ENCODE data around the gene NPPC.
A peak's percentile ranks its signal among the peaks of the same experiment; 100 is the strongest.
"Not testable (repeated sequence)": the region's sequence is repeated elsewhere in the genome, so short reads cannot be mapped to it uniquely, and the experiment has no call there.

NPPC gene

DNA sequence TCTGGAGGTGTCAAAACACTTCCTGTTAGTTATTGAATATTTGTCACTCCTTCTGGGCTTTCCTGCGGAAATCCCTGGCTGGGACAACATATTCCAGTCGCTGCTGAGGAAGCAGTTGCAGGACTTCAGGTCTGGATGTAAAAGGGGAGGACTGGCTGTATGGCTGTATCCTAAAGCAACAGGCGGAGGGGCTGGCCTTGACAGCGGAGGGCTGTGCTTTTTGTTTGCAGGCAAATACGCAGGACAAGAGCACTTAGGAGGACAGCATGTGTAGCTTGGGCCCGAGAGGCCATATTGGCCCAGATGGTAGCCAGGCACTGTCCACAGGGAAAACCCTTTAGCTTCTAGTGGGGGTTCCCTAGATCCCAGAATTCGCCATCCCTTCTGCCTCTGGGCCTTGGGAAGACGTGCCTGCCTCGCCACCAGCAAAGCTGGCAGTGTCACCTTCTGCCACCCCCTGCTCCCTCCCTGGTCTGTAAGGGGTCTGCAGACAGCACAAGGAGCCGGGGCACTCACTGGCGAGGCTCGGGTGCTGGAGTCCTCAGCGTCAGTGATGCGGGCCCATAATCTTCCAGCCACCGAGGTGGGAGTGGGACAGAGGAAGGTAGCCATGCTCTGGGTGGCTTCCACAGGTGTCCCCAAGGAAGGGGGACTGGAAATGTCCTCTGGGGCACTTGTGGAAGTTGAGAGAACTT, 6.7 kb downstream of the NPPC start:
- no peak for DNase-seq

DNA sequence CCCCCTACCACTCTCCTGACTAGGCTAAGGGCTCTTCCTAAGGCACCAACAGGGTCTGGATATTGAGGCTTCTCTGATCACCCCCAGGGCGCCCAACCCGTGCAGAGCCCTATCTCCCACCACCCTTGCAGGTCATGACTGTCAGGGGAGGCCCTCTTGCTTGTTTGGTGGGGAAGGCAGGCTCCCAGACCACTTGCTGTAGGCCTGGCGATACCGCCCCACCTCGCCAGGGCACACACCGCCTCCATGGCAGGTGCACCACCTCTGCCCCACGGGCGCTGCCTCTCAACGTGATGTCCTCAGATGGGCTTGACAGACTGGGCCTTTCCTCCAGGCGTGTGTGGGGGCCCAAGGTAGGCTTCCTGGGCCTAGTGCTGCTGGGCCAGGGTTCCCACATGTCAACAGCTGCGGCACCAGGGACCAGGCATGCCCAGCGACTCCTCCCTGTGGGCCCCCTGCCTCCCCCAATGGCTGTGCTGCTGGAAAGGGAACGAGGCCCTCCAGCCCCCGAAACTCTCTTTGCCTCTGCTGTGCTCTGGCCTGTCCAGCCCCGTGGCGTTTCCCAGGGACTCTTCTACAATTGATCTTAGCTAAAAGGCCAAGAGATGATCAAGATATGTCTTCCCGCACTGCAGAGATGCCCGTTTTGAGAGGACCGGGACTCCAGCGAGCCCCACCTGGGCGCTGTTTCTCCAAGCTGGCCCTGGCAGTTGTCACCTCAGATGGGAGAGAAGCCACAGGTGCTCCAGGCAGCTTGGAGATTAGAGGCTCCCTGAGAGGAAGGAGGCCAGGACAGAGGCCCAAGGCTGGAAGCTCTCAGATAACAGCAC, 7.5 kb downstream of the NPPC start:
- DNase-seq, result no peak

DNA sequence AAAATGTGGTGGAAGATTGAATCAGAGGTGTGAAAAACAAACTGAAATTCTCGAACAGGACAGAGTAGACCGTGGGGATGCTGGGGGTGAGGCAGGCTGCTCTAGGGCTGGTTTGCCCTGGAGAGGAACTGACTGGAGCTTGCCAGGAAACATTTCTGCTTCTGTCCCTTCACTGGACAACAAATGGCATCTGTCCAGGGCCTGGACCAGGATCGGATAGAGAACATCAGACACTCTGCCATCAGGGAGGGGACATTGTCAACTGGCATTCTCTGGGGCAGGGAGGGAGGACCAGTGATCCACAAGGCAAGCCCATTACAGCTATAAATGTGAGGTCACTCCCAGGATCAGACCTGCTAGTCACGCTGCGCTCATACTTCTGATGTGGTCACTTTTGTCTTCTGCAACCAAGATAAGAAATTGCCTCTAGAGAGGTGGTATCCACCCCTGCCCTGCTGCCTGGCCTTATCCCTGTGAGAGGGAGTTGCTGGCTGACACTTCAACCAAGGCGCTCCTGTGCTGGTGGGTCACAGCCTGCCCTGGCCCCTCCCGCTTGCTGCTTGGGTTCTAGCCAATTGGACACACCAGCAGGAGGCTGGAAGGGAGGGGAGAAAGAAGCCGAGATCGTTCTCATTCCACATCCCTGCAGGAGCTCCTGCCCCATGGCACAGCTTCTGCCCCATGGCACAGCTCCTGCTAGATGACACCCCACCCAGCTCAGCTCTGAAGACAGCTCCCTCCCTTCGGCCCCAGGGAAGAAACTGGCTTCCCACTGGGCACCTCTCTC, 8.7 kb downstream of the NPPC start:
- DNase-seq, result no peak

DNA sequence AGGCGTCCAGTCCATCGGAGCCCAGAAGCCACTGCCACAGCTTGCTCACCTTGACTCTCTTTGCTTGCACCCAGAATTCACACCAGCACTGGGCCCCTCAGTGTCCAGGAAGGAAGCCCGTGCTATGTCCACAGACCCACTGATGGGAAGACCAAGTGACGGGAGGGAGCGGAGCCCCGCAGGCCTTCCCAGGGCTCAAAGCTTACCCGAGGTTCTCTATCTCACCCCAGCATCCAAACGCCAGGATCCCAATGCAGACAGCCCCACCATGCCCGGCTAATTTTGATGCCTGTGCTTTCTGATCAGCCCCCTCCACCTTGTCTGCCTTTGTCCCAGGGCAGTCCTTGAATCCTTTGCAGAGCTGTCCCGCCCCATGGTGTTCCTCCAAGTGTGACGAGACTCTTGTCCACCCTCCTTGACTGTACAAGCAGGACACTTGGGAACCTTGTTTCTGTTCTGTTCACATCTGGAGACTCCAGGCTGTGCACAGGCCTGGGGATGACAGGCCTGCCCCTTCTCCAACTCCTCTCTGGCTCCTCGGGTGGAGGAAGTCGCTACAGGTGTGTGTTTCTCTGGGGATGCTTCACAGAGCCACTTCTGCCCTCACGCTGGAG, 12.0 kb downstream of the NPPC start:
- no peak for DNase-seq

DNA sequence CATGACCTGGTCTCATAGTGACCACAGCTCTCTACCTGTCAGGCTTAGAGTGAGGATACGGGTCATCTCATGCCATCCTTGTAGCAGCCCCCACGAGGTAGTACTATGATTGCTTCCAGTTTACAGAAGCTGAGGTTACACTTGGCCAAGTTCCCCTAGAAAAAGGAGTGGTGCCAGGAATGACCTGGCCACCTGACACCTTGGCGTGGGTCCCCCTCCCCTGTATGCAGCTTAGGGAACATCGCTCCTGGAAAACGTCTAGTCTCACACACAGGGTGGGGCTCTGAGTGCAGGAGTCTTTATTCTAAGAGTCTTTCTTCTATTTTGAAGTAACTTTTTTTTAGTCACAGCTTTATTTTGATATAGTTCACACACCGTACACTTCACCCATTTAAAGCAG, 14.8 kb downstream of the NPPC start:
- no peak for DNase-seq

DNA sequence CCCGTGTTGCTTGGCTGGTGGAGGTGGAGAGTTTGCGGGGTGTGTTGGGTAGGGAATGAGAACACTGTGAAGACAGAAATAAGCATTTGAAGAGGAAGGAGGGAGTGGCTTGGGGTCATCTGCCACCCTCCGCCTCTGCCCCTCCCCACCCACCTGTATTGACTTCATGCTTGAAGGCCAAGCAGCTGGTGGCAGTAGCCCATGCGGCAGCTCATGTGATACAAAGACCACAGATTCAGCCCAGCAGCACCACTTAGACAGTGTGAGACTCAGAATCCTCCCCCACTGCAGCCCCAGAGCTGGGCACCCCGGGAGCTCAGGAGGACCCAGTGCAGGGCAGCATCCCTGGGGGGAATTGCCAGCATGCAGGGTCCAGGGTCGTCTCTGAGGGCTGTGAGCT, 15.4 kb downstream of the NPPC start:
- no peak for DNase-seq

DNA sequence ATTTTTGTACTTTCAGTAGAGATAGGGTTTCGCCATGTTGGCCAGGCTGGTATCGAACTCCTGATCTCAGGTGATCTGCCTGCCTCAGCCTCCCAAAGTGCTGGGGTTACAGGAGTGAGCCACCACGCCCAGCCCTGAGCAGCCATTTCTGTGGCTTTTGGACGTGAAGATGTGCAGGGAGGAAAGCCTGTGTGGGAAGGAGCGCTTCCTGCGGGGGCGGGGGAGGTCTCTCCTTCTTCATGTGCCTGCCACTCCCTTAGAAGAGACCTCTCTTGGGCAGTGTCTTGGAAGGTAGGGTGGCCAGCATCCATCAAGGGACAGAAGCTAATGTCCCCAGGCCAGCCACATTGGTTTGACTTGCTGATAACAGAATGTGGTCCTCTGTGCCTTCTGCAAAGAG, 16.0 kb downstream of the NPPC start:
- DNase-seq, result not testable (repeated sequence)

DNA sequence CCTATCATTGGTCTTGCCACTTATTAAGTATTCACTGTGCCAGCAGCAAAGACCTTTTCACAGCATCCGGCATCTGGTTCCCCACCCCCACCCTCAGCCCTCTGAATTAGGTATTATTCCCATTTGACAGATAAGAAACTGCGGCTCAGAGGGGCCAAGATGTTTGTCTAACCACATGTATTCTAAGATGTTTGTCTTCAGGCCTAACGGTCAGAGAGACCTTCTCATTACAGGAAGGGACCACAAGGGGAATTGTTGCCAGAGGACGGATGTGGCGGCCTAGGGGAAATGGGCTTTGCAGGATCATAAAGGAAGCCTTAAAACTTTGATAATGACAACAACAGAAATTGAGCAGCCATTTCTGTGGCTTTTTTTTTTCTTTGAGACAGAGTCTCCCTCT, 16.6 kb downstream of the NPPC start:
- DNase-seq, result no peak

DNA sequence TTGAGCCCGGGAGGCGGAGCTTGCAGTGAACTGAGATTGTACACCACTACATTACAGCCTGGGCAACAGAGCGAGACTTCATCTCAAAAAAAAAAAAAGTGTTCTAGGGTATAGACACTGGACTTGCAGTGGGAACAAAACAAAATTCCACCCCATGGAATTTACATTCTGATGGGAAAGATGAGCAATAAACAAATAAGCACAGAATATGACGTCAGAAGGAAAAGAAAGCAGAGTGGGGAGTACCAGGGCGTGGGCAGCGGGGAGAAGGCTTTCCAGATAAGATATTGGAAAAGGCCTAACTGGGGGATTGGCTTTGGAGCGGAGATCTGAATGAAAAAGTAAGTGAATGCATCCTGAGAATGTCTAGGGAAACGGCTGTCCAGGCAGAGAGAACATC, 17.6 kb downstream of the NPPC start:
- no peak for DNase-seq

DNA sequence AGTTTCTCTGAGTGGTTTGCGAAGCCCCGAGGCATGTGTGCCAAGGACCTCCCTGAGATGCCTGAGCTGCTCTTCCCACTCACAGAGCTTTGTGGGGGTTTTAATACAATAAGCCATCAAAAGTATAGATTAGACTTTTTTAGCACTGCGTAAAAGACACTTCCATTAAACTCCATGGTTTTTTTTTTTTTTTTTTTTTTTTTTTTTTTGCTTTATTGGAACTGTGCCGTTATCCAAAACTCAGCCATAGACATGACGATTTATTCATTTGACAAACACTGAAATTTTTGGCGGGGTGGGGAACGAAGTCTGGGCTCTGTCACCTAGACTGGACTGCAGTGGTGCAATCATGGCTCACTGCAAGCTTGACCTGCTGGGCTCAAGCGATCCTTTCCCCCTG, 18.4 kb downstream of the NPPC start:
- DNase-seq, result no peak

DNA sequence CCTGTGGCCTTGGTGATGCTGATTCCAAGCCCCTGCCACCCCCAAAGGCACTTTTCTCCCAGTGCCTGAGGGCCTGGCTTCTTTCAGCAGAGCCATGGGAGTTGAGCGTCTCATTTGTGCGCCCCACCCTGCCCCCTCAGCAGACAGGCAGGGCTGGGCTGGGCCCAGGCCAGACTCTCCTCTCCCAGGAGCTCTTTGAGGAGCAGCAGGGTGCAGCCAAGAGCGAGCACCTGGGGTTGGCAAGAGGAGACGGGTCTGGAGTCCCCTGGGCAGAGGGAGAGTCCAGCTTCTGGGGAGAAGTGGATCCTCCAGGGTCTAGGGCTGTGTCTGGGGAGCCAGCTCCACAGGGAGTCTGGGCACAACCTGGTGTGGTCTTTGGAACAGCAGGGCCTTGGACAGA, 21.2 kb downstream of the NPPC start:
- no peak for DNase-seq

DNA sequence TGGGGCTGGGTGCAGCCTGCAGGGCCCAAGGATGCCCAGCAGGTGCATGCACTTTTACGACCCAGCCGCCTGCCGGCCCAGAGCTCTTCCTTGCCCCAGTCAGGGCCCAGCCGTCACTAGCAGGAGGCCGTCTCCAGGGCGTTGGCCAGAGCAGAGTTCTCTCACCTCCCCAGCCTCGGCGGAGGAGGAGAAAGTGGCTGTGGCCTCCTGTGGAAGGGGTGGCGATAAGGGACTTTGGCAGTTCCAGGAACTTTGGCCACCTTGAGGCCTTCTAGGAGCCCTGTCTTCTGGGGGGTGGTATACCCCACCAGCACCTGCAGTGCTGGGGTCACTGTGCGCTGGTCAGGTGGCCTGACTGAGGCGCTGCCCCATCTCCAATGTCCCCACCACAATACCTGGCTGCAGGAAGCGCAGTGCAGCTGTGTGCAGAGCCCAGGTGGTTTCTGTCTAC, 22.0 kb downstream of the NPPC start:
- DNase-seq, result no peak

DNA sequence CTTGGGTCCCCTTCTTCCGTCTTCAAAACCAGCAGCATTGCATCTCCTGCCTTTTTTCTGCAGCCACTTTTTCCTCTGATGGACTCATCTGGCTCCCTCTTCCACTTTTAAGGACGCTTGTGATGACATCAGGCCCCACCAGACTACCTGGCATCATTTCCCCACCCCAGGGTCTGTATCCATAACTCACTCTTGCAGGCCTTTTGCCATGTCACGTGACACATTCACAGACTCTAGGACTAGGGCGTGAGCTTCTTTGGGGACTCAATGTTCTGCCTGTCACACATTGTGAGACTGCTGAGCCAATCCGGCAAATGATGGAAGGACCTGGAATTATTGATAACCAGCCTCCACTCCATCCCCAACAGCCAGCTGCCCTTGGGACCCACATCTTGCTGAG, 23.6 kb downstream of the NPPC start:
- no peak for DNase-seq

DNA sequence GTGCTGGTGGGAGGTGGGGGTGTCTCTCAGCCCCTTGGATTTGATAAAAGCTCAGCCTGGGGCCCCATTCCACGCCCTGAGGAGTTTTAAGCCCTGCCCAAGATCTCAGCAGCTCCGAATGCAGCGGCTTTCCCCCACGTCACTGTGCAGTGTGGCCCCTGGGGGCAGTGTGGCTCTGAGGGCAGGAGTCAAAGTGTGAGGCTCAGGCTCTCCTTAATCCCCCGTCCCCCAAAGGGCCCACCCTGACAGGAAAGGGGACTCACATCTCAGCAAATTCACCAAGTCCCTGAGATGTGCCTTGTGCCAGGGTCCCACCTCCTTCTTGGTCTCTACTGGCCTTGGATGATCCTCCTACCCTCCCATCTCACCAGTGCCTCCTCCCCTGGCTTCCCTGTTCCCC, 25.2 kb downstream of the NPPC start:
- no peak for DNase-seq

DNA sequence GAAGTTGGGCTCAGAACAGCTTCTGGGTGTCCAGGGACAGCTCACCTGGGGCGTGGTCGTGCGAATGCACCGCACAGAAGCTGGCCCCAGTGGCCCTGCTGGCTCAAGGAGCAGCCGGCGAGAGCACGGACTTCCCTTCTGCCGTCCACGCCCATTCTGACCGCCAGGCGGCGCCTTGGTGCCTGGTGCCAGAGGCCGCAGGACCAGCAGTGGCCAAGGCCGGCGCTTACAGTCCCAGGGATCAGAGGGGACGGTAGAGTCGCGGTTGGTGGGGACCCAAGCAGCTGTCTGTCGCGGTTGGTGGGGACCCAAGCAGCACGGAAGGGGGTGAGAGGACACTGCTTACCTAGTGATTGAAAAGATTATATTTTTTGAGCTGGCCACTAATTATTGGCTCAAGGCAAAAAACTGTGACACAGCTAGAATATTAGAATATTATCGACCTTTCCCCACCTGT, 25.7 kb downstream of the NPPC start:
- peak; percentile 75 for DNase-seq

DNA sequence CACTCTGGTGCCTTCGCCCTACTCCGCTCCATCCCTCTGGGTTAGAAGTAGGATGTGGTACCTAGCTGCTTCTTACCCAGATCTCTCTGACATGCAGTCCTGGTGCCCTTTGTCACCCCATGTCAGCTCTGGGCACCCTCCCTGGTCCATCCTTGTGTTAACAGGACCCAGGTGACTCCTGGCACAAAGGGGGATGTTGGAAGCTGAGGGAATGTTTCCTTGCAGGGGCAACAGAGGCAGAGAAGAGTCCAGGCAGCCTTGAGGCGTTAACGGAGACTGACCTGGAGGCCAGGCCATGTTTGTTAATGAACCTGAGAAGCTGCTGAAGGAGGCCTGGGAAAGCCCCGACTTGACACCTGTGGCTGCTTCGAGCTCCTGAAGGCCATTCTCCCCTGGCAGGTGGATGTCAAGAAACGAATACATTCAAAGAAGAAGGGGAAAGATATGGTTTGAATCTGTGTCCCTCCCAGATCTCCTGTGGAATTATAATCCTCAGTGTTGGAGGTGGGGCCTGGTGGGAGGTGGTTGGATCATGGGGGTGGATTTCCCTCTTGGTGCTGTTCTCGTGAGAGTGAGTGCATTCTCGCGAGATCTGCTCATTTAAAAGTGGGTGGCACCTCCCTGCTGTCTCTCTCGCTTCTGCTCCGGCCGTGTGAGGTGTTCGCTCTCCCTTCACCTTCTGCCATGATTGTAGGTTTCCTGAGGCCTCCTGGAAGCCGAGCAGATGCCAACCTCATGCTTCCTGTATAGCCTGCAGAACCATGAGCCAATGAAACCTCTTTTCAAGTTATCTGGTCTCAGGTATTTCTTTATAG, 31.4 kb downstream of the NPPC start:
- no peak for DNase-seq

DNA sequence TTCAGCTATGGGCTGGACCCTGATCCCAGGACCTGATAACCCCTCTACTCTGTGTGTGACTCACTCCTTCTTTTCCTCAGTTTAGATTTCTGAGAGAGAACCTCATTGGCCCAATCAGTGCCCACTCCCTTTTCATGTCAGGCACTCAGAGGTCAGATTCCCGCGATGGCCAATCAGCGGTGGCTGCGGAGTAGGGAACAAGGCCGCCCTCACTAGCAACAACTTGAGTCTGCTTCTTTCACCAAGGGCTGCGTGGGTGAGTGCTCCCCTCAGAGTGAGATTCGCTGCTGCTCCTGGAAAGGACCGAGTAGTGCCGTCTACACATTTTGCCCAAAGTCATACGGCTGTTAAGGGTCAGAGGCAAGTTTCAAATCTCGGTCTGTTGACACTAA, 34.7 kb downstream of the NPPC start:
- no peak for DNase-seq

DNA sequence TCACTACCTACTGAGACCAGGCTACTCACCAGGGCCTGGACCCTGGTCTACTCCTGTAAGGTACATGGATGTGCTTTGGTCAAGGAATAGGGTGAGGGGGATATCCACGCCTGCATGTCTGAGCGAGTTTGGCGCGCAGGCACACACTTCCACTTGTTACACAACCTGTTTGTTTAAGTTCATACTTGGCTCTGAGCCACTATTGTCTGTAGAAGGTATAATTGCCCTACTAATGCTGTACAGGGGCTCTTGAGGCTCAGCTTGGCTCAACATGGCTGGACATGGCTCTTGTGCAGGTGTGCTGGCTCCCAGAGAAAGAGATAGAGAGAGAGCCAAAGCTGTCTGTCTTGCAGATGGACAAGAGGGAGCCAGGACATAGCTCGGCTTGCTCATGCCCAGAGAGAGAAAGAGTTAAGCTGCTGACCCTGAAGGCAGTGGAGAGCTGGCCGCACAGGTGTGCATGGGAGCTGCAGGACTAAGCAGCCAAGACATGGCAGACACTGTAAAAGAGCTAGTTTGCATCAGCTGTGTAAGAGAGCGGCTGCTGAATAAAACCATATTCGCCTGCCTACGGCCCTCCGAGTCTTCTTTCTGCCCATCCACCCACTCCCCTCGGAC, 35.2 kb downstream of the NPPC start:
- DNase-seq, result no peak

DNA sequence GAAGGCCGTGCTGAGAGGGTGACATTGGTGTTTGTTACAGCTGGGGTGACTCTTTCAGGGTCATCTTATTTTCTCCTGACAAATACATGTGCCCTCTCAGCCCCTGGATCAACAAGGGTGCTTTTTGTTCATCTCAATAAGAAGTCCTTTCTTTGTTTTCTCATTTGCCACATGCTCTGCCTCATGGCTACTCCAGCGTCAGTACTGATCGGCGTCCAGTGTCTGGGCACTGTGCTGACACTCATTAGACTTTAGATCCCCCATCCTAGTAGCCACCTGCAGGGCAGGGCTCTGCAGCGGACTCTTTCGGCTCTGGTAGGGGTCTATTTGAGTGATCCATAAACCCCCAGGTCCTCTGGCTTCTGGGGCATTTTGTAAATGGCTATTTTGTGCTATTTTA, 38.4 kb downstream of the NPPC start:
- DNase-seq, result no peak

DNA sequence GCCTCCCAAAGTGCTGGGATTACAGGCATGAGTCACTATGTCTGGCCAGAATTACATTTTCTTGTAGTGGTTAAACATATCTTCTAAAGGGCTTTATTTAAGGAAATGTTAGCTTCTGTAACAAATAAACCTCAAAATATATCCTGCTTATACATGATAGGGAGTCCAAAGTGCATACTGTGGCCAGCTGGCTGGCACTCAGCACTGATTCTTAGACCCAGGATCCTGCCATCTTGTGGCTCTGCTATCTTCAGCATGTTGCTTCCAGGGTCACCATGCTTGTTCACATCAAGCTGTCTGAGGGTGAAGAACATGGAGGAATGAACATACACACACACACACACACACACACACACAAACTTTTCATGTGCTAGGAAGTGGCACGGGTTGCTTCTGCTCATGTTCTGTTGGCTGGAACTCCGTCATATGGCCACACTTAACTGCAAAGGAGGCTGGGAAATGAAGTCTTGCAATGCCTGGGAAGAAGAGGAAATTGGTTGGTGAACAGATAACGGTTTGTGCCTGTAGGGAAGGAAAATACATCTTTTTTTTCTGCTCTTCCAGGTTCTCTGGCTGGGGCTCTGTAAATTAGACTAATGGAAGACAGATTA, 40.0 kb downstream of the NPPC start:
- peak in 1 of 2 donors; percentile 29 for DNase-seq

Measured in inflammatory macrophage (primary cell).